OCI-LY7 (cell line): ENCODE measurements around the gene ZNF423.

ENCODE experiments used
- EZH2phosphoT487 ChIP-seq: fragments of 200-600 bp; sonication (generic); IDR thresholded peaks from 2 replicates; pipeline ENCODE4 v1.6.1; 2018; ENCODE audit warnings: low read depth, borderline replicate concordance, mild to moderate bottlenecking, mixed run types, antibody characterized with exemption, low read length, moderate library complexity, mixed read lengths
- TF ChIP-seq, protein P1 (sequence below): fragments of 200-600 bp; sonication (generic); conservative IDR thresholded peaks from 2 replicates; pipeline ENCODE4 v1.5.1; 2014; ENCODE audit warnings: mild to moderate bottlenecking, antibody characterized with exemption, low read length, moderate library complexity, mixed read lengths

DNA sequence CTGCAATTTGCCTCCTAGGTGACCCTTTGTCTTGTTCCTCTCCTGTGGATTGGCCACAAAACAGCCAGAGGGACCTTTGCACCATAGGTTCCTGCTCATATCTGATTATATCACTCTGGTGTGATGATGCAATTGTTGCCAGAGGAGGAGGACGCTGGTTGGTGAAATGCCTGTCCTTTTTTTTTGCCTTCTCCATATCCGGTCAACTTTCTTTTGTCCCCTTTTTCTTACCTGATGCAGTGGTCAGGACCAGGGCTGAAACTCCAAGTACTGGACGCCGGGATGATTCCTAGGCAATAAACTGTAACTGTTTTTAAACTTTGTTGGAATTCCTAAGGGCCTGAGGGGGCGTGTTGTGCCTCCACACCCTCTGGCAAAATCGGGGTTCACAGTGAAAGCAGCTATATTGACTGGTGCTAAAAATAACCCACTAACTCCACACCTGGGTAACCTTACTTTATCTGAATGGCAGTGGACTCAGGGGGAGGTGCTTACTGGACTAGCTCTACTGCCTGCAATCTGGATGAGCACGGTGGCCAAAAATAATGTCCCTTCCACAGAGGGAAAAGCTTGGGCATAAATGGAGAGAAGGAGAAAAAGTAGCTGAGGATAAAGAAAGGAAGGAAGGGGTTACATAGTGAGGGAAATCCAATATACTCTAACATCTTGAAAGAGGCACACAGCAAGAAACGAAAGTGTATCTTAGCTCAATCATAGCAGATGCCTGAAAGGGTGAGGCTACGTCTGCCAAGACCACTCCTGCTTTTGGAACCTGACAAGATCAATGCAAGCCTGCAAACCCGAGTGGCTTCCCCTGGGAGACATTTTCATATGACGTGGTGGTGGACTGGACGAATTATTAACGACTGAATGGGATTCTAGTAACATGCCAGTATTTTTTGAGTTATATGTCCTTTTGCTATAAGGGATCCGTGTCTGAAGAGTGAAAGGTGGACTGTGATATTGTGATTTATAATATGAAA, 28.4 kb upstream of the ZNF423 start:
- TF ChIP-seq, protein P1, sequence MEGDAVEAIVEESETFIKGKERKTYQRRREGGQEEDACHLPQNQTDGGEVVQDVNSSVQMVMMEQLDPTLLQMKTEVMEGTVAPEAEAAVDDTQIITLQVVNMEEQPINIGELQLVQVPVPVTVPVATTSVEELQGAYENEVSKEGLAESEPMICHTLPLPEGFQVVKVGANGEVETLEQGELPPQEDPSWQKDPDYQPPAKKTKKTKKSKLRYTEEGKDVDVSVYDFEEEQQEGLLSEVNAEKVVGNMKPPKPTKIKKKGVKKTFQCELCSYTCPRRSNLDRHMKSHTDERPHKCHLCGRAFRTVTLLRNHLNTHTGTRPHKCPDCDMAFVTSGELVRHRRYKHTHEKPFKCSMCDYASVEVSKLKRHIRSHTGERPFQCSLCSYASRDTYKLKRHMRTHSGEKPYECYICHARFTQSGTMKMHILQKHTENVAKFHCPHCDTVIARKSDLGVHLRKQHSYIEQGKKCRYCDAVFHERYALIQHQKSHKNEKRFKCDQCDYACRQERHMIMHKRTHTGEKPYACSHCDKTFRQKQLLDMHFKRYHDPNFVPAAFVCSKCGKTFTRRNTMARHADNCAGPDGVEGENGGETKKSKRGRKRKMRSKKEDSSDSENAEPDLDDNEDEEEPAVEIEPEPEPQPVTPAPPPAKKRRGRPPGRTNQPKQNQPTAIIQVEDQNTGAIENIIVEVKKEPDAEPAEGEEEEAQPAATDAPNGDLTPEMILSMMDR, result no peak
- TF ChIP-seq EZH2phosphoT487, result no peak
